Measurements from ENCODE around the gene JARID2.

Gene JARID2

GRCh38 chr6:15431762-15432483 is 186.1 kb downstream of the JARID2 start:
- no peak overlapping the region for H3K4me3 ChIP-seq (ENCODE audit: low read depth, low read length)

GRCh38 chr6:15433511-15433861 is 187.6 kb downstream of the JARID2 start:
- no peak for TF ChIP-seq CTCF (IDR thresholded peaks at IDR 0.05; ENCODE audit: low read depth, low read length)
- no peak overlapping the region for H3K4me3 ChIP-seq (ENCODE audit: low read depth, low read length)

More at GRCh38 chr6:15431762-15432483, 186.1 kb downstream of the JARID2 start:
- TF ChIP-seq CTCF (IDR thresholded peaks at IDR 0.05; ENCODE audit: low read depth, low read length) = no peak

GRCh38 chr6:15434263-15434662 is 188.4 kb downstream of the JARID2 start:
- no peak overlapping the region for H3K4me3 ChIP-seq (ENCODE audit: low read depth, low read length)
- TF ChIP-seq CTCF (IDR thresholded peaks at IDR 0.05; ENCODE audit: low read depth, low read length) = no peak

GRCh38 chr6:15434823-15435380 is 189.0 kb downstream of the JARID2 start:
- no peak for TF ChIP-seq CTCF (IDR thresholded peaks at IDR 0.05; ENCODE audit: low read depth, low read length)
- H3K4me3 ChIP-seq (ENCODE audit: low read depth, low read length) = no peak overlapping the region

- H3K4me3 ChIP-seq (ENCODE audit: low read depth, low read length) = no peak overlapping the region
- TF ChIP-seq CTCF (IDR thresholded peaks at IDR 0.05; ENCODE audit: low read depth, low read length) = no peak
These were observed 189.6 kb downstream of the JARID2 start for GRCh38 chr6:15435468-15435867.

GRCh38 chr6:15436451-15436850 is 190.6 kb downstream of the JARID2 start:
- H3K4me3 ChIP-seq (ENCODE audit: low read depth, low read length) = no peak overlapping the region
- no peak for TF ChIP-seq CTCF (IDR thresholded peaks at IDR 0.05; ENCODE audit: low read depth, low read length)

- H3K4me3 ChIP-seq (ENCODE audit: low read depth, low read length) = no peak overlapping the region
- TF ChIP-seq CTCF (IDR thresholded peaks at IDR 0.05; ENCODE audit: low read depth, low read length) = no peak
These were observed 191.3 kb downstream of the JARID2 start for GRCh38 chr6:15437090-15437635.
